Neural progenitor cell (in vitro differentiated cells): Measurements from ENCODE around the gene MAGED2. TPM values are rescaled to one million over a fixed set of nuclear protein-coding genes. Genes with fewer than 3 reads are reported as not detected.
A peak's percentile ranks its signal among the peaks of the same experiment; 100 is the strongest.
"Not testable (repeated sequence)": the region's sequence is repeated elsewhere in the genome, so short reads cannot be mapped to it uniquely, and the experiment has no call there.

Experiments used
- DNase-seq: peaks from one replicate; pipeline ENCODE4 v3.0.0-alpha.2; 2016; ENCODE audit warnings: low spot score
- H2AFZ ChIP-seq: fragments of 200-600 bp; sonication (generic); replicated peaks from 2 replicates; pipeline ENCODE4 v1.6.1; 2016; ENCODE audit warnings: antibody characterized with exemption
- H3F3A ChIP-seq: fragments of 200-600 bp; sonication (generic); 2 replicates; pipeline ENCODE4 v1.6.1; 2016; ENCODE audit warnings: antibody characterized with exemption, low read depth
- H3K27ac ChIP-seq: fragments of 200-600 bp; sonication (generic); 2 replicates; pipeline ENCODE4 v1.5.1; 2016; ENCODE audit warnings: mild to moderate bottlenecking
- H3K27me3 ChIP-seq: fragments of 200-600 bp; sonication (generic); 2 replicates; pipeline ENCODE4 v1.6.1; 2016; ENCODE audit warnings: mild to moderate bottlenecking, moderate library complexity
- H3K36me3 ChIP-seq: fragments of 200-600 bp; sonication (generic); 2 replicates; pipeline ENCODE4 v1.5.1; 2016
- H3K4me1 ChIP-seq: fragments of 200-600 bp; sonication (generic); 2 replicates; pipeline ENCODE4 v1.6.1; 2016; ENCODE audit warnings: mixed run types
- H3K4me2 ChIP-seq: fragments of 200-600 bp; sonication (generic); 2 replicates; pipeline ENCODE4 v1.6.1; 2016
- H3K4me3 ChIP-seq: fragments of 200-600 bp; sonication (generic); 2 replicates; pipeline ENCODE4 v1.5.1; 2016
- H3K79me2 ChIP-seq: fragments of 200-600 bp; sonication (generic); 2 replicates; pipeline ENCODE4 v1.6.1; 2016; ENCODE audit warnings: low read depth
- H3K9ac ChIP-seq: fragments of 200-600 bp; sonication (generic); 2 replicates; pipeline ENCODE4 v1.6.1; 2016
- H3K9me3 ChIP-seq: fragments of 200-600 bp; sonication (generic); 2 replicates; pipeline ENCODE4 v1.5.1; 2016; ENCODE audit warnings: low read depth
- H4K20me1 ChIP-seq: fragments of 200-600 bp; sonication (generic); 2 replicates; pipeline ENCODE4 v1.6.1; 2016; ENCODE audit warnings: low read depth
- H3K27ac Mint-ChIP-seq: 3 replicates; pipeline ENCODE4 v1.8.0; 2021; ENCODE audit warnings: mixed read lengths
- H3K27me3 Mint-ChIP-seq: 2 replicates; pipeline ENCODE4 v1.8.0; 2022; ENCODE audit warnings: low read depth, mild to moderate bottlenecking, inconsistent platforms, moderate library complexity, mixed read lengths; ENCODE audit not compliant: insufficient read depth
- H3K36me3 Mint-ChIP-seq: 3 replicates; pipeline ENCODE4 v1.8.0; 2021; ENCODE audit warnings: mixed read lengths
- H3K4me1 Mint-ChIP-seq: 3 replicates; pipeline ENCODE4 v1.8.0; 2021; ENCODE audit warnings: mixed read lengths
- H3K4me3 Mint-ChIP-seq: 3 replicates; pipeline ENCODE4 v1.8.0; 2021; ENCODE audit warnings: mild to moderate bottlenecking, moderate library complexity, mixed read lengths
- H3K9me3 Mint-ChIP-seq: 3 replicates; pipeline ENCODE4 v1.8.0; 2020; ENCODE audit warnings: mixed read lengths
- EZH2 ChIP-seq: fragments of 200-600 bp; sonication (generic); IDR thresholded peaks from 2 replicates; pipeline ENCODE4 v1.6.1; 2017; ENCODE audit warnings: antibody characterized with exemption, mild to moderate bottlenecking, moderate library complexity
- EZH2phosphoT487 ChIP-seq: fragments of 200-600 bp; sonication (generic); IDR thresholded peaks from 2 replicates; pipeline ENCODE4 v1.6.1; 2017; ENCODE audit warnings: antibody characterized with exemption
- total RNA-seq: library from RNA; depleted of rRNA; stranded (reverse); fragments of >200 nt; gene quantifications from 2 replicates; pipeline ENCODE4 v1.2.3, GENCODE V29; 2015; ENCODE audit warnings: low replicate concordance
- TF ChIP-seq, protein P1 (sequence below): fragments of 200-600 bp; sonication (generic); IDR thresholded peaks from 2 replicates; pipeline ENCODE4 v1.5.1; 2017; ENCODE audit warnings: antibody characterized with exemption, mild to moderate bottlenecking

The MAGED2 gene
- total RNA-seq, 1 donor from 2014 or later = 255 TPM

- H3K36me3 ChIP-seq = no peaks in the 10 kb centered on the region
- H3K27ac Mint-ChIP-seq = no peak overlapping the region
- H2AFZ ChIP-seq = no peak overlapping the region
- peaks cover 19% of the 10 kb centered on the region for H3K9me3 Mint-ChIP-seq
- H3K4me2 ChIP-seq = no peak overlapping the region
- DNase-seq = no peak
- H3K4me3 ChIP-seq = no peak overlapping the region
- no peaks in the 10 kb centered on the region for H3K4me1 ChIP-seq
- no peaks in the 10 kb centered on the region for H4K20me1 ChIP-seq
- peaks cover 3% of the 10 kb centered on the region for H3K4me1 Mint-ChIP-seq
- no peak overlapping the region for H3K9ac ChIP-seq
- TF ChIP-seq, protein P1, sequence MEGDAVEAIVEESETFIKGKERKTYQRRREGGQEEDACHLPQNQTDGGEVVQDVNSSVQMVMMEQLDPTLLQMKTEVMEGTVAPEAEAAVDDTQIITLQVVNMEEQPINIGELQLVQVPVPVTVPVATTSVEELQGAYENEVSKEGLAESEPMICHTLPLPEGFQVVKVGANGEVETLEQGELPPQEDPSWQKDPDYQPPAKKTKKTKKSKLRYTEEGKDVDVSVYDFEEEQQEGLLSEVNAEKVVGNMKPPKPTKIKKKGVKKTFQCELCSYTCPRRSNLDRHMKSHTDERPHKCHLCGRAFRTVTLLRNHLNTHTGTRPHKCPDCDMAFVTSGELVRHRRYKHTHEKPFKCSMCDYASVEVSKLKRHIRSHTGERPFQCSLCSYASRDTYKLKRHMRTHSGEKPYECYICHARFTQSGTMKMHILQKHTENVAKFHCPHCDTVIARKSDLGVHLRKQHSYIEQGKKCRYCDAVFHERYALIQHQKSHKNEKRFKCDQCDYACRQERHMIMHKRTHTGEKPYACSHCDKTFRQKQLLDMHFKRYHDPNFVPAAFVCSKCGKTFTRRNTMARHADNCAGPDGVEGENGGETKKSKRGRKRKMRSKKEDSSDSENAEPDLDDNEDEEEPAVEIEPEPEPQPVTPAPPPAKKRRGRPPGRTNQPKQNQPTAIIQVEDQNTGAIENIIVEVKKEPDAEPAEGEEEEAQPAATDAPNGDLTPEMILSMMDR = peak; percentile 42
- TF ChIP-seq EZH2 (no peak), EZH2phosphoT487 (no peak)
- H3K36me3 Mint-ChIP-seq = no peaks in the 10 kb centered on the region
- H3K27me3 Mint-ChIP-seq = peaks cover 2% of the 10 kb centered on the region
- H3K9me3 ChIP-seq = no peaks in the 10 kb centered on the region
- H3K27ac ChIP-seq = no peak overlapping the region
- H3K27me3 ChIP-seq = no peaks in the 10 kb centered on the region
- H3K79me2 ChIP-seq = no peaks in the 10 kb centered on the region
- no peaks in the 10 kb centered on the region for H3F3A ChIP-seq
- H3K4me3 Mint-ChIP-seq = no peak overlapping the region
Measured at GRCh38 chrX:54786967-54787366, 20.6 kb upstream of the MAGED2 start.

DNA sequence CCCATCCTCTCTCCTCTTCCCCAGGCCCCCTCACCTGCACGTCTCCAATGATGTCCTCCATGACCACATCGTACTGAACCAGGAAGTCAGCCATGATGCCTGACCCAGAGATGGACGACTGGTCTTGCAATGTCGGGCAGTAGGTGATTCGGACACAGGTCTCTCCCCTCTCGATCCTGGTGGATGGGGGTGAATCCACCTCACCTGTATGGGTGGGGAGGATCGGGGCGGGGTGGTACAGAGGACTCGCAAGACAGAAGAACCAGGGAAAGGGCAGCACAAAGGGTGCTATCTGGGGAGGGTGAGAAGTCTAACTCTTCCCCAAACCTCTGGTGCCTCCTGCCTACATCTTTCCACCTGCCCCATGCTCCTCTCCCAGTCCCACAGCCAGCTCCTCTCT is 19.1 kb upstream of the MAGED2 start:
- no peak overlapping the region for H3K27ac ChIP-seq
- peak overlapping the region; percentile 13 for H3K27ac Mint-ChIP-seq

GRCh38 chrX:54789405-54789804 is 18.1 kb upstream of the MAGED2 start:
- not testable (repeated sequence) for H3F3A ChIP-seq, DNase-seq, H2AFZ ChIP-seq, H3K9me3 ChIP-seq, H4K20me1 ChIP-seq, H3K27ac ChIP-seq, H3K4me1 Mint-ChIP-seq, H3K4me2 ChIP-seq, H3K9me3 Mint-ChIP-seq, H3K79me2 ChIP-seq, H3K36me3 Mint-ChIP-seq, H3K27ac Mint-ChIP-seq, H3K4me3 ChIP-seq, H3K27me3 Mint-ChIP-seq, H3K36me3 ChIP-seq, H3K27me3 ChIP-seq, H3K4me1 ChIP-seq, H3K4me3 Mint-ChIP-seq, H3K9ac ChIP-seq

More for the DNA sequence above, 19.1 kb upstream of the MAGED2 start:
- TF ChIP-seq EZH2phosphoT487 (no peak), EZH2 (no peak)
- TF ChIP-seq, protein P1 = no peak
- Mint-ChIP-seq H3K36me3 (no peaks in the 10 kb centered on the region), H3K4me1 (peaks cover 3% of the 10 kb centered on the region), H3K9me3 (peaks cover 17% of the 10 kb centered on the region), H3K4me3 (no peak overlapping the region), H3K27me3 (peaks cover 2% of the 10 kb centered on the region)
- Histone ChIP-seq H3K9me3 (no peaks in the 10 kb centered on the region), H2AFZ (no peak overlapping the region), H3K79me2 (no peaks in the 10 kb centered on the region), H3K27me3 (no peaks in the 10 kb centered on the region), H3K4me1 (no peaks in the 10 kb centered on the region), H3K4me2 (no peak overlapping the region), H3K9ac (no peak overlapping the region), H3F3A (no peaks in the 10 kb centered on the region), H3K4me3 (no peak overlapping the region), H3K36me3 (no peaks in the 10 kb centered on the region), H4K20me1 (no peaks in the 10 kb centered on the region)
- no peak for DNase-seq

DNA sequence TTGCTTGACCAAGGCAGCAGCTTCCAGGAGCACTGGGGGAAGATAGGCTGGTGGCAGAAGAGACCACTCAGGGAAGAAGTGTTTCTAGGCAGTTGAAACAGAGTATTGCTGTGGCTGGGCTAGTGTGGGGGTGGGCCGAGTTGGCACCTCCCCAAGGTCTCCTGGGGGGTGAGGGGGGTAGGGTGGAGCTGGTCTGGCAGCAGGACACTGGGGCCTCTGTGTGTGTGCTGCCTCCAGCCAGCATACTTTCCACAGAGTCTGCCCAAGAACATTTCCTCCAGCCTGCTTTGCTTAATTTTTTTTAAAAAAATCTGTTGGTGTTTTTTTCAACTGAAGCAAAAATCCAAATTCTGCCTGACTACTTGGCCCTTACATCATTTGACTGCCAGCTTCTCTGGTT is 13.5 kb upstream of the MAGED2 start:
- Histone ChIP-seq H2AFZ (no peak overlapping the region), H3K27me3 (no peaks in the 10 kb centered on the region), H3K4me1 (no peaks in the 10 kb centered on the region), H3K79me2 (no peaks in the 10 kb centered on the region), H3K9ac (no peak overlapping the region), H4K20me1 (no peaks in the 10 kb centered on the region), H3K4me3 (no peak overlapping the region), H3K36me3 (no peaks in the 10 kb centered on the region), H3K9me3 (no peaks in the 10 kb centered on the region), H3F3A (no peaks in the 10 kb centered on the region), H3K27ac (no peak overlapping the region), H3K4me2 (no peak overlapping the region)
- no peaks in the 10 kb centered on the region for H3K36me3 Mint-ChIP-seq
- H3K4me3 Mint-ChIP-seq = no peak overlapping the region
- no peaks in the 10 kb centered on the region for H3K4me1 Mint-ChIP-seq
- no peak for DNase-seq
- peaks cover 2% of the 10 kb centered on the region for H3K27me3 Mint-ChIP-seq
- H3K9me3 Mint-ChIP-seq = no peaks in the 10 kb centered on the region
- TF ChIP-seq EZH2 (no peak), EZH2phosphoT487 (no peak)
- TF ChIP-seq, protein P1 = no peak
- no peak overlapping the region for H3K27ac Mint-ChIP-seq
